ES-I3 (cell line): ENCODE results near the gene ADRA2B.
A peak's percentile ranks its signal among the peaks of the same experiment; 100 is the strongest.
"Not testable (repeated sequence)": the region's sequence is repeated elsewhere in the genome, so short reads cannot be mapped to it uniquely, and the experiment has no call there.

Experiments used
- H3K36me3 ChIP-seq: 2 replicates; pipeline ENCODE4 v1.6.1; 2013; ENCODE audit warnings: mild to moderate bottlenecking, low read length, control low read depth, moderate library complexity; ENCODE audit not compliant: insufficient read depth
- H3K4me1 ChIP-seq: 2 replicates; pipeline ENCODE4 v1.6.1; 2013; ENCODE audit warnings: mild to moderate bottlenecking, control low read depth, low read length; ENCODE audit not compliant: insufficient read depth
- H3K9ac ChIP-seq: 2 replicates; pipeline ENCODE4 v1.6.1; 2013; ENCODE audit warnings: low read depth, mild to moderate bottlenecking, low read length, moderate library complexity
- H3K9me3 ChIP-seq: 2 replicates; pipeline ENCODE4 v1.6.1; 2013; ENCODE audit warnings: mild to moderate bottlenecking, low read length, moderate library complexity; ENCODE audit not compliant: control insufficient read depth, insufficient read depth

Gene ADRA2B

DNA sequence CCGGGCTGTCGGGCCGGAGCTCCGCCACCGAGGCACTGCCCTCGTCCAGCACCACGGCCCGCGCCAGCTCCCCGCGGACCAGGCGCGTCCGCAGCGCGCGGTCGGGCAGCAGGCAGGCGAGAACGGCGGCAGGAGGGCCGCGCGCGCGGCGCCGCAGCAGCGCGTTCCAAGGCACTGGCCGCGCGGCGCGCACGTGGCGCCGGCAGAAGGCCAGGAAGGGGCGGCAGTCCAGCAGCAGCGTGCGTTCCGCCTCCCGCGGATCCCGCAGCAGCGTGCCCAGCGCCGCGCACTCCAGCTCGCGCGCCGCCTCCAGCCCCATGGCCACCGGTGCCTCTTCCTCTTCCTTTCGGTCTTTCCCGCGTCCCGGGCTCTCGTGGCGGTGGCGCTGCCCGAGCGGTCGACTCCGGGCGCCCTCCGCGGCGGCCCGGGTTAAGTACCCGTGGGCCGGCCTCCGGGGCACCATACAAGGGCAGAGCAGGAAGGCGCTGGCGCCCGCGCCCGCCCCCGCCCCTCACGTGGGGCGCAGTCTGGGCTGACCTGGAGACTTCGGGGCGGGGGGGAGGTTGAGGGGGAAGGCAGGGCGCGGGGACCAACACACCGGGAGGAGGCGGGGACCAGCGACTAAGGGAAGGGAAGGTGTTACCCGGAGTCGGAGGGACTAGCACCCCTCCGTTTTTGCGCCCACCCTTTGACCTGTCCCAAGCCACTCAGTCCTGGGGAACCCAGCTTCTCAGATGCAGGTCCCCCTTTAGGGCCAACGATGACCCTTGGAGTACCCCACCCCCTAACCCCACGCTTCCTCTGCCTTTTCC lies 28.9 kb upstream of the ADRA2B start, which contains the start of gene DUSP2:
TSS of gene DUSP2 (minus strand) at position 405 of the 812 bp plus-strand sequence. CDS start at position 319, 86 bp downstream.
- H3K4me1 ChIP-seq, result peaks cover 22% of the 10 kb centered on the region; the same call in 1 of the 2 replicates
- H3K9ac ChIP-seq, result peak within 1 kb of the TSS; percentile 48
- H3K36me3 ChIP-seq, result no peaks in the 10 kb centered on the region
- no peaks in the 10 kb centered on the region for H3K9me3 ChIP-seq

DNA sequence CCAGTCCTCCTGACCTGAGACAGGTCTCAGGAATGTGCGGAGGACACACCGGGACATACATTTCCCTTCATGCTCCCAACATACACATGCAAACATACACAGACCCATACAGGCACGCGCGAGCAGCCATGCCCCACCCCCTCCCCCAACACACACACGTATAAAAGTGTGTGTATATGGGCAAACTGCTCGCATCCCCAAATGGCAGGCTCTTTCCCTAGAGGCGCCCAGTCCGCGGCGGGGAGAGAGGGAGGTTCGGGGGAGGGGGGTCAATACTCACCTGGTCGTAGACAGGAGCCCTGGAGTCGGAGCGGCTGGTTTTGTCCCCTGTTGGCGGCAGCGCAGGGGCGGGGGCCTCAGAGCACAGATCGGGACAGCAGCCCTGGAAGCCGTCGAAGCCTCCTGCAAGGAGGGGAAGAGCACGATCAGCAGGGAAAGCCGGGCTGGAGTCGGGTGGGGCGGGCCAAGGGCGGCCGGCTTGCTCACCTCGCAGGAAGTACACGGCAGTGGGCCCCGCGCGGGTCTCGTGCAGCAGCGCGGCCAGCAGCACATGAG lies 28.2 kb upstream of the ADRA2B start:
- Histone ChIP-seq H3K9me3 (no peaks in the 10 kb centered on the region), H3K9ac (peak overlapping the region; percentile 48), H3K36me3 (no peaks in the 10 kb centered on the region), H3K4me1 (peaks cover 22% of the 10 kb centered on the region; the same call in 1 of the 2 replicates)

DNA sequence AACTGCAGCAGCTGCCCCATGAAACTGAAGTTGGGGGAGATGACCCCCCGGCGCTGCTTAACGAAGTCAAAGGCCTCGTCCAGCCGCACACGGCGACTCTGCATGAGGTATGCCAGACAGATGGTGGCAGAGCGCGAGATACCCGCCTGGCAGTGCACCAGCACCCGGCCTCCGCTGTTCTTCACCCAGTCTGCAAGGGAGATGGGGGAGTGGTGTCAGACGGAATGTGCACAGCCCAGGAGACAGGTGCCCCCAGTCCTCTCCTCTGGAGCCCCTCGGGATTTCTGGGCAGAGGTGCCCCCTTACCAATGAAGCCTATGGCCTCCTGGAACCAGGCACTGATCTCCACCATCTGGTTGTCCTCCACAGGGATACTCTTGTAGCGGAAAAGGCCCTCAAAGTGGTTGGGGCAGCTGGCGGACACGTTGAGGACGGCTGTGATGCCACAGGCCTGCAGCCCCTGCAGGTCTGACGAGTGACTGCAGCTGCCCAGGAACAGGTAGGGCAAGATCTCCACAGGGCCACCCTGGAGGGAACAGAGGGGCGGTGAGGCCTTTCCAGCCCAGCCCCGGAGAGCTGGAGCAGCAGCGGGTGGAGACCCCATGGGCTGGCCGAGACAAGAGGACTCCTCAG lies 27.6 kb upstream of the ADRA2B start:
- Histone ChIP-seq H3K9me3 (no peaks in the 10 kb centered on the region), H3K4me1 (peaks cover 22% of the 10 kb centered on the region; the same call in 1 of the 2 replicates), H3K36me3 (no peaks in the 10 kb centered on the region), H3K9ac (peak overlapping the region; percentile 48; the same call in 1 of the 2 replicates)

DNA sequence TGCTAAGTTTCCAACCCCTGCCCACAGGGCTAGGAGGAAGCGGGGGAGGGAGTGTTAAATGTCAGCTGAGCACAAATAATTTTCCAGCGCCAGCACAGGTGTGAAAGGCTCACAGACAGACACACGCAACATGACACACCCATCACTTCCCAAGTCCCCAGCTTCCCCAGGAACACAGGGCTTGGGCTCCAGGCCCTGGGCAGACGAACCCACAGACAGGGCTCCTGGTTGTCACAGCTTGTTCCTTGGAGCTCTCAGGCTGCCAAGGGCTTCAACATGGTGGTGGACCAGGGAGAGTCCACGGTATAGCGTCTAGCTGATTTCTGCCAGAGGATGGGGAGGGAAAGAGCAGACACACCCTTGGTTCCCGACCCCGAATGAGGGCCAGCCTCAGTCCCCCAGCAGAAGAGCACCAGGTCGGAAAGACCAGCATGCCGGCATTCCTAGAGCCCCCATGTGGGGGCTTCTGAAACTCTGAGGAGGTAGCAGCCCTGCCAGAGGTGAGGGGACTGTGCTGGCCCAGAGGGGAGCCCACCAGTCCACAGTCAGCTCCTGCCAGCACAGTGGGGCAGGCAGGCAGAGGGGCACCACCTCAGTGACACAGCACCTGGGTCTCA lies 27.0 kb upstream of the ADRA2B start:
- Histone ChIP-seq H3K9me3 (no peaks in the 10 kb centered on the region), H3K4me1 (peaks cover 22% of the 10 kb centered on the region; the same call in 1 of the 2 replicates), H3K36me3 (no peaks in the 10 kb centered on the region), H3K9ac (no peak overlapping the region)

DNA sequence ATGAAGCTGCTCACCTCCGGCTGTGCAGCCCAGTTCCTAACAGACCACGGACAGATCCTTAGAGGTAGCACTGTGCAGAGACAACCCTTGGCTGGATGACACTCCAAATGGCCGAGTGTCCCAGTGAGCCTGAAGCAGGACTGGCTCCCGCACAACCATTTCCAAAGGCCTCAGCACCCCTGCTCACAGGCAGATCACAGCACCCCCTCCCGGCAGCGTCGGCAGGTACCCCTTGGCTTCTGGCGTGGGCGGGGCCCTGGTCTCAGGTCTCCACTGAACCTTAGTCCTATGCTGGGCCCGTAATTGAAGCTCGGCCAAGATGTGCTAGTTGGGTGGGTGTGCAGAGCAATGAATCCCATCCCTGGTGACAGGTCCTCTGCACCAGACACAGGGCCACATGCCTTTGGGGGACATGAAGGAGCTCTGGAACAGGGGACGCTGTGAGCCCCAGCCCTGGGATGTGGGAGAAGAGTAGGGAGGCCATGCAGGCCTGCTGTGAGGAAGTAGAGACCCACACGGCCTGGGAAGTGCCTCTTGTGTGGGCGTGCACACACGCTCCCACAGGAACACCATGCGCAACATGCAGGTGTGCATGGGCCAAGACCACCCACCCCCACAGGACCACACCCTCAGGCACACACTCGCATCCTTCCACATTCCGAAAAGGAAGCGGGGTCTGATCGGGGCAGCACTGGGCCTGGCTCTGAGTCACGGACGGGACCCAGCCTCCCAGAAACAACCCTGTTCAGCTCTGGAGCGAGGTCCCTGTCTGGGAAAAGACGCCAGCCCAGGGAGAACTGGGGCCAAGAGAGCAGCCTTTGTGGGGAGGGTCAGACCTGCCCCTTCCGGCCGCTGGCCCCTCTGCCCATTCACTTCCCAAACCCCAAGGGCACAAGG lies 26.1 kb upstream of the ADRA2B start:
- Histone ChIP-seq H3K9ac (no peak overlapping the region), H3K9me3 (no peaks in the 10 kb centered on the region), H3K4me1 (peaks cover 18% of the 10 kb centered on the region; the same call in 1 of the 2 replicates), H3K36me3 (no peaks in the 10 kb centered on the region)

DNA sequence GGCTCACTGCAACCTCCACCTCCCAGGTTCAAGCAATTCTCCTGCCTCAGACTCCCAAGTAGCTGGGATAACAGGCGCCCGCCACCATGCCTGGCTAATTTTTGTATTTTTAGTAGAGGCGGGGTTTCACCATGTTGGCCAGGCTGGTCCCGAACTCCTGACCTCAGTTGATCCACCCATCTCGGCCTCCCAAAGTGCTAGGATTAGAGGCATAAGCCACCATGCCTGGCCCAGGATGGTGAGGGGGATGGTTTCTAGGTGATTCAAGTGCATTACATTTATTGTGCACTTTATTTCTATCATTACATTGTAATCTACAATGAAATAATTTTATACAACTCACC lies 25.2 kb upstream of the ADRA2B start:
- H3K36me3 ChIP-seq, H3K9me3 ChIP-seq, H3K9ac ChIP-seq: not testable (repeated sequence)
- peaks cover 14% of the 10 kb centered on the region; the same call in 1 of the 2 replicates for H3K4me1 ChIP-seq

DNA sequence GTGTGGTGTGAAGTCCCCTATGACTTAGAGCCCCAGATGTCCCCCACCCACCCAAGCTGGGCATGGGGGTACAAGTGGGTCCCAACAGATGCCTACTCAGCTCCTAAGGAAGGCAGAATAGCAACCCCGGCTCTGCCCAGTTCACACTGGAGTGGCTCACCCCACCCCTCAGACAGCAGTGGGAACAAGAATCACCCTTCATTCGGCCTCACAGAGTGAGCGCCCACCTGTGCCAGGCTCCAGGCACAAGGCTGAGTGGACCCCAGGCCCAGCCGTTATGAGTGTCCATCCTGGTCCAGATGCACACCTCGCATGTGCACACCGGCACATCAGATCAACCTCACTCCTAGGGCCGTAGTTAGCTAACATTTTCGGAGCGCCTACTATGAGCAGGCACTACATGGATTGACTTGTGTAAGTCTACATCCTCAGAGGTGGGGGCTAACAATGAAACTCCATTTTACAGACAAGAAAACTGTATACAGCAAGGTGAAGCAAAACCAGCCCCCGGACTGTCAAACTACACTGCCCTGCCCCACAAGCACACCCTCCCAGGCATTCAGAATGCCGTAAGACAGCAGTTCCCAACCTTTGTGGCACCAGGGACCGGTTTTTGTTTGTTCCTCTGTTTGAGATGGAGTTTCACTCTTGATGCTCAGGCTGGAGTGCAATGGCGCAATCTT lies 24.7 kb upstream of the ADRA2B start:
- Histone ChIP-seq H3K4me1 (peaks cover 9% of the 10 kb centered on the region; the same call in 1 of the 2 replicates), H3K36me3 (no peaks in the 10 kb centered on the region), H3K9me3 (no peaks in the 10 kb centered on the region), H3K9ac (no peak overlapping the region)

DNA sequence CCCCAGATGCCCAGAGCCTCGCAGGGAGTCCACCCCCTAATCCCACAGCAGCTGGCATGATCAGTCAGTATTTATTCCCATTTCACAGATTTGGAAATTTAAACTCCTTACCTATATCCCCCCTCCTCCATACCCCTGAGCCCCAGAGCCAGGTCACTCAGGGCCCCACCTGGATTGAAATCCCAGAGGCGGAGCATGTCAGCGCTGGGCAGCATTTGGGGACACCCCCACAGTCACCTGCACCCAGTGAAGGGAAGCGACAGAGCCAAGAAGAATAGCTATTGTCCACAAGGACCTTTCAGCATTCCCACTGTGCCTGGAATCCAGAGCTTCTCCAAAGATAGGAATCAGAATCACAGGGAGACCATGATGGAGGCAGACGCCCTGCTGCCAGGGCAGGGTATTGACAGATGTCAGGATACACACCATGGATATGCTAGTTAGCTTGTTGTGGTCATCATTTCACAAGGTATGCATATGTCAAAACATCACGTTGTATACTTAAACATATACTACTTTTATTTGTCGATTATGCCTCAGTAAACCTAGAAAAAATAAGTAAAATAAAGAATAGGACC lies 22.9 kb upstream of the ADRA2B start:
- Histone ChIP-seq H3K4me1 (peaks cover 3% of the 10 kb centered on the region; the same call in 1 of the 2 replicates), H3K9me3 (no peaks in the 10 kb centered on the region), H3K9ac (no peak overlapping the region), H3K36me3 (no peaks in the 10 kb centered on the region)

DNA sequence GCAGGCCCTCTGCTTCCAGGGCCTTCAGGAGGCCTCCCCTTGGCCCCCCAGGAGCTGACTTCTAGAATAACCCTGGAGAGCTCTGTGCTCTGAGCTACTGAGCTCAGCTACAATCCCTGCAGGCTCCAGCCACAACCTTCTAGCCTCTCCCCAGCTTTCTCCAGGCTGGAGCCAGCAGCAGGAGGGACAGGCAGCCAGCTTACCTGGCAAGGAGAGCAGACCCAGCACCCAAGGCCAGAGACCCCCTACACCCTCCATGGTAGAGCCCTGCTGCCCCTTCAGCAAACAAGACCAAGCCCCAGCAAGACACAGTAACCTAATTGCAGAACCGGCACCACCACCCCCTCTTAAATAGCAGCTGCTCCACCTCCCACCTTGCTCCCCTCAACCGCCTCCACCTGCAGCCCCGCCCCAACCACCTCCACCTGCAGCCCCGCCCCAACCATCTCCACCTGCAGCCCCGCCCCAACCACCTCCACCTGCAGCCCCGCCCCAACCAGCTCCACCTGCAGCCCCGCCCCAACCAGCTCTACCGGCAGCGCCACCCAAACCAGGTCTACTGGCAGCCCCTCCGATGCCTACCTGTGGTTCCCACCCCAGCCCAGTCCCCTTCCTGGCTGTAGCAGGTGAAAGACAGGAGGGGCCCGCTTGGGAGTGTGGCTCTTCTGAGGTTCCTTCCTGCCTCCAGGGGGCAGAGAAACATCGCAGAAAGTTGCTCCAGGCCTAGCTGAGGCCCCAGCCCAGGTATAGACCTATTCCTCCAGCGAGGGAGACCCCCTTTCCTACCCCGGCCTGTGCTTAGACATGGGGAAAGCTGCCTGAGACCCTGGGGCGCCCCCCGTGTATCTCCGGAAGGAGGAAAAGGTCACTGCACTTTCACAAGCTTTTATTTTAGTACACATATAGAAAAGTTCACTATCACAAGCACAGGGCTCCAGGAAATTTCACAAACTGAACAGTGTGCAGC lies 22.1 kb upstream of the ADRA2B start, which contains the start of gene ASTL:
TSS of gene ASTL (minus strand) at position 324 of the 967 bp plus-strand sequence. CDS start at position 258, 66 bp downstream.
- H3K9me3 ChIP-seq, result no peaks in the 10 kb centered on the region
- H3K9ac ChIP-seq, result no peak within 1 kb of the TSS; the same call in 1 of the 2 replicates
- 0 out of 2 replicates have a peak, but pooled peaks cover 3% of the 10 kb centered on the region for H3K4me1 ChIP-seq
- no peaks in the 10 kb centered on the region for H3K36me3 ChIP-seq

DNA sequence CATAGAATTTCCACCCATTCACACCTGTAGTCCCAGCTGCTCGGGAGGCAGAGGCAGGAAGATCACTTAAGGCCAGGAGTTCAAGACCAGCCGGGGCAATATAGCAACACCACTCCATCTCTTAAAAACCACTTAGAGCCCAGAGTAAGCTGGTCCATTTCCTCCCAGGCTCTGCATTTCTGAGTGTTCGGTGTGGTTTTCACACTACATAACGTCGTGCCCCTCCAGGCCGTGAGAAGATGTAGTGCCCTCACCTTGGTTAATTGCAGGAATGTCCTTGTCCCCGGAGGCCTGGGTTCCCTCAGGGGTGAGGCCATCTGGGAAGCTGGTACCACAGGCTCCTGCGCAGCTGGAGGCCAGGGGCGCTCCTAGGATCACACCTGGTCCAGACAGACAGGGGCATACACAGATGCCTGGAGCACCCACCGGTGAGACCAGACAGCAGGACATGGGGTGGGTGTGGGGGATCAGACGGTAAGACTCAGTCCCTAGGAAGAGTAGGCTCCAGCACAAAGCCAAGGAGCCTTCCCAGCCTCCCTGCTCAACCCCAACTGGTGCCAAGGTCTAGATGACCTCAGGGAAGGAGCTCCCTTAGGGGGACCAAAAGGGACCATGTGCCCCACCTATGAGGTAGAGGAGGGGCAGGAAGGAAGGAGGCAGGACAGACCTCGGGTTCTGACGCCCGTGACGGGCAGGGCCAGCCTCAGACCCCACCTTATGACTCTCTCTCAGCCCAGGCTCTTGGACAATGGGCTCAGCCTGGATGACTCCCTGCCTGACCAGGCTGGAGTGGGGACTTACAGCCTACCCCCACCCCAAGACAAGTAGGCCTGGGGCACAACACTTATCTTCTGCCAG lies 21.2 kb upstream of the ADRA2B start:
- H3K9me3 ChIP-seq, result no peaks in the 10 kb centered on the region
- 0 out of 2 replicates have a peak, but pooled peaks cover 3% of the 10 kb centered on the region for H3K4me1 ChIP-seq
- H3K36me3 ChIP-seq, result no peaks in the 10 kb centered on the region
- H3K9ac ChIP-seq, result no peak overlapping the region

DNA sequence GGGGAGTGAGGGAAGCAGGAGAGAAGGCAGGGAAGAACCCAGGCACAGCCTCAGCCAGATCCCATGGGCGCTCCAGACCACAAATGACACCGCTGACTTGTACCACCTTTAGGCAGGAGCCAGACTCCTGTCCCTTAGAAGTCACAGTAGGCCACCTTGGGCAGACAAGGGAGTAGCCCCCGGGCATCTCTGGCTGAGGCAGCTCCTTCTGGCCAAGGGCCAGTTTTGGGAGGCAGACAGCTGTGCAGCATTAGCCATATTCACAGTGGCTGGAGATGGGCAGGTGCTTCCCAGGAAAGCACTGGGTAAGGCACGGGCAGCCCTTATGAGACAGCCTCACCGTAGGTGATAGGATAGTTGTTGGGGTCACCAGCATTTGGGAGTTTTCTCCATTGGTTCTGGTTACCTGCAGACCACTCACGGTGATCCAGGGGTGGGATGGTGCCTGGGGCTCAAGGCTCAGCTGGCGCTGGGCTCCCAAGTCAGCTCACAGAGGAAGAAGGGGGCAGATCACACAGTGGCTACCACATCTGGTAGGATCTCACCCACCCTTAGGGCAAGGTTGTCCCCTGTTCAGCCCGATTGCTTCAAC lies 19.9 kb upstream of the ADRA2B start:
- Histone ChIP-seq H3K9me3 (no peaks in the 10 kb centered on the region), H3K36me3 (no peaks in the 10 kb centered on the region), H3K4me1 (0 out of 2 replicates have a peak, but pooled peaks cover 3% of the 10 kb centered on the region), H3K9ac (no peak overlapping the region)
